PC-9 (cell line): Measurements from ENCODE around the gene PTGER3. TPM values are rescaled to one million over a fixed set of nuclear protein-coding genes. Genes with fewer than 3 reads are reported as not detected.

Experiments
- BruUV-seq: library from RNA; stranded (reverse); fragments of 400-500 nt; replicated peaks from 2 replicates; lab custom pipeline; 2021; lab: Mats Ljungman, UMichigan
- CTCF ChIA-PET: fragments of 300-600 bp; sonication (Branson Sonifier 250); formaldehyde crosslinking; loops from one replicate; lab custom pipeline; 2022; ENCODE audit warnings: antibody characterized with exemption; lab: Charles Lee
- POLR2A ChIA-PET: fragments of 300-600 bp; sonication (Branson Sonifier 250); formaldehyde crosslinking; loops from one replicate; lab custom pipeline; 2022; ENCODE audit warnings: antibody characterized with exemption; ENCODE audit not compliant: unreplicated experiment; lab: Charles Lee
- DNase-seq, 2 experiments: peaks; one replicate each; pipeline versions ENCODE4 v3.0.0 to v3.0.0-alpha.2; 2015 to 2022; ENCODE audit warnings: mixed read lengths in 1 of 2
- H2AFZ ChIP-seq: fragments of 200-600 bp; sonication (generic); 2 replicates; pipeline ENCODE4 v1.8.1; 2017; ENCODE audit warnings: antibody characterized with exemption
- H3F3A ChIP-seq: fragments of 200-600 bp; sonication (generic); 2 replicates; pipeline ENCODE4 v1.8.1; 2017; ENCODE audit warnings: antibody characterized with exemption, mild to moderate bottlenecking, low read depth; ENCODE audit not compliant: insufficient read depth
- H3K27ac ChIP-seq: fragments of 200-600 bp; sonication (generic); 2 replicates; pipeline ENCODE4 v1.6.1; 2016; ENCODE audit warnings: mixed run types
- H3K27me3 ChIP-seq: fragments of 200-600 bp; sonication (generic); 2 replicates; pipeline ENCODE4 v1.6.1; 2016; ENCODE audit warnings: low read depth, mixed run types; ENCODE audit not compliant: insufficient read depth
- H3K36me3 ChIP-seq: fragments of 200-600 bp; sonication (generic); 2 replicates; pipeline ENCODE4 v1.6.1; 2016; ENCODE audit warnings: low read depth, mixed run types
- H3K4me1 ChIP-seq: fragments of 200-600 bp; sonication (generic); replicated peaks from 2 replicates; pipeline ENCODE4 v1.6.1; 2016; ENCODE audit warnings: mixed run types; ENCODE audit not compliant: insufficient read depth
- H3K4me2 ChIP-seq: fragments of 200-600 bp; sonication (generic); 2 replicates; pipeline ENCODE4 v1.6.1; 2017; ENCODE audit warnings: mixed run types
- H3K4me3 ChIP-seq: fragments of 200-600 bp; sonication (generic); 2 replicates; pipeline ENCODE4 v1.6.1; 2016; ENCODE audit warnings: mixed run types
- H3K79me2 ChIP-seq: fragments of 200-600 bp; sonication (generic); 2 replicates; pipeline ENCODE4 v1.6.1; 2017; ENCODE audit warnings: low read depth, mixed run types
- H3K9me2 ChIP-seq: fragments of 200-600 bp; sonication (generic); 2 replicates; pipeline ENCODE4 v1.8.1; 2017; ENCODE audit warnings: mild to moderate bottlenecking; ENCODE audit not compliant: insufficient read depth
- H3K9me3 ChIP-seq: fragments of 200-600 bp; sonication (generic); 2 replicates; pipeline ENCODE4 v1.8.1; 2016; ENCODE audit warnings: low read depth; ENCODE audit not compliant: insufficient read depth
- H4K20me1 ChIP-seq: fragments of 200-600 bp; sonication (generic); 2 replicates; pipeline ENCODE4 v1.8.1; 2017; ENCODE audit not compliant: insufficient read depth
- EZH2 ChIP-seq: fragments of 200-600 bp; sonication (generic); IDR thresholded peaks from 2 replicates; pipeline ENCODE4 v1.8.0; 2017; ENCODE audit warnings: antibody characterized with exemption, low read depth
- intact Hi-C: fragments of 100-400 bp; cut with micrococcal nuclease; formaldehyde crosslinking; loops from one replicate; pipeline ENCODE4 v1.10.0; 2022; ENCODE audit not compliant: unreplicated experiment
- total RNA-seq: library from RNA; stranded (reverse); gene quantifications from 2 replicates; pipeline ENCODE4 v1.2.3, GENCODE V29; 2021
- TF ChIP-seq, protein P1 (sequence below): fragments of 200-600 bp; sonication (generic); conservative IDR thresholded peaks from 2 replicates; pipeline ENCODE4 v1.6.1; 2017; ENCODE audit warnings: mixed run types, antibody characterized with exemption, mild to moderate bottlenecking, moderate library complexity

PTGER3 gene
- total RNA-seq, 1 experiment from 2014 or later = 0.13 TPM

DNA sequence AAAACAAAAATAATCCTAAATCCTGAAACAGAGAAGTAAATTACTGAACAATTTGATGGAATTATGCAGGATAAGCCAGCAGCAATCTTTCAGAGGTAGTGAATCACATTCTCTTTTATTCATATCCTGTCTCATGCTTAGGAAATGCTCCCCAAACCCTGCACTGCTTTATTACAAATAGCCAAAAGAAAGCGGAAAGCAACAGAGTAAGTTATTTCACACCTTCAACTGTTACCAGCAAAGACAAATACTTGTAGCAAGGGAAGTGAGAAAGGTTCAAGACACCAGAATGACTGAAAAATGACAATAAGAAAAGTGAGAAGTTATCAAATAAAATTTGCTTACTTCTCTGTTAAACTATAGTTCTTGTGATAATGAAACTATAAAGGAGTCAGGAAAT, 27.1 kb upstream of the PTGER3 start:
- no peak overlapping the region for H3K4me2 ChIP-seq
- H3F3A ChIP-seq = peaks cover 18% of the 10 kb centered on the region
- peaks cover 12% of the 10 kb centered on the region for H3K4me1 ChIP-seq
- H2AFZ ChIP-seq = no peak overlapping the region
- intact Hi-C loops = no loop called here
- no peak for DNase-seq
- no peak overlapping the region for H3K4me3 ChIP-seq
- ChIA-PET CTCF (no interaction called here), POLR2A (no interaction called here)
- H3K9me2 ChIP-seq = no peaks in the 10 kb centered on the region
- H3K9me3 ChIP-seq = no peaks in the 10 kb centered on the region
- peaks cover 83% of the 10 kb centered on the region for H3K36me3 ChIP-seq
- TF ChIP-seq EZH2 = no peak
- TF ChIP-seq, protein P1, sequence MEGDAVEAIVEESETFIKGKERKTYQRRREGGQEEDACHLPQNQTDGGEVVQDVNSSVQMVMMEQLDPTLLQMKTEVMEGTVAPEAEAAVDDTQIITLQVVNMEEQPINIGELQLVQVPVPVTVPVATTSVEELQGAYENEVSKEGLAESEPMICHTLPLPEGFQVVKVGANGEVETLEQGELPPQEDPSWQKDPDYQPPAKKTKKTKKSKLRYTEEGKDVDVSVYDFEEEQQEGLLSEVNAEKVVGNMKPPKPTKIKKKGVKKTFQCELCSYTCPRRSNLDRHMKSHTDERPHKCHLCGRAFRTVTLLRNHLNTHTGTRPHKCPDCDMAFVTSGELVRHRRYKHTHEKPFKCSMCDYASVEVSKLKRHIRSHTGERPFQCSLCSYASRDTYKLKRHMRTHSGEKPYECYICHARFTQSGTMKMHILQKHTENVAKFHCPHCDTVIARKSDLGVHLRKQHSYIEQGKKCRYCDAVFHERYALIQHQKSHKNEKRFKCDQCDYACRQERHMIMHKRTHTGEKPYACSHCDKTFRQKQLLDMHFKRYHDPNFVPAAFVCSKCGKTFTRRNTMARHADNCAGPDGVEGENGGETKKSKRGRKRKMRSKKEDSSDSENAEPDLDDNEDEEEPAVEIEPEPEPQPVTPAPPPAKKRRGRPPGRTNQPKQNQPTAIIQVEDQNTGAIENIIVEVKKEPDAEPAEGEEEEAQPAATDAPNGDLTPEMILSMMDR = no peak
- peaks cover 81% of the 10 kb centered on the region for H4K20me1 ChIP-seq
- H3K79me2 ChIP-seq = peaks cover 61% of the 10 kb centered on the region
- H3K27me3 ChIP-seq = no peaks in the 10 kb centered on the region
- no TSS peak for BruUV-seq
- H3K27ac ChIP-seq = no peak overlapping the region

- Histone ChIP-seq H3K4me1 (no peaks in the 10 kb centered on the region), H3K9me3 (no peaks in the 10 kb centered on the region), H3K27me3 (no peaks in the 10 kb centered on the region), H3K36me3 (peaks cover 88% of the 10 kb centered on the region), H4K20me1 (peaks cover 65% of the 10 kb centered on the region), H3K9me2 (no peaks in the 10 kb centered on the region), H3K27ac (no peak overlapping the region), H2AFZ (no peak overlapping the region), H3K4me2 (no peak overlapping the region), H3K4me3 (no peak overlapping the region), H3K79me2 (peaks cover 37% of the 10 kb centered on the region), H3F3A (peaks cover 24% of the 10 kb centered on the region)
- intact Hi-C loops = no loop called here
- no peak for DNase-seq
- ChIA-PET POLR2A (no interaction called here), CTCF (no interaction called here)
- no TSS peak for BruUV-seq
- no peak for TF ChIP-seq EZH2
Measured at GRCh38 chr1:71072273-71072672, 24.7 kb upstream of the PTGER3 start.

- H3K79me2 ChIP-seq = peaks cover 33% of the 10 kb centered on the region
- no peaks in the 10 kb centered on the region for H3K4me1 ChIP-seq
- peaks cover 89% of the 10 kb centered on the region for H3K36me3 ChIP-seq
Measured at GRCh38 chr1:71071720-71072119, 24.1 kb upstream of the PTGER3 start.

More at GRCh38 chr1:71071720-71072119, 24.1 kb upstream of the PTGER3 start:
- Histone ChIP-seq H3K9me2 (no peaks in the 10 kb centered on the region), H3K9me3 (no peaks in the 10 kb centered on the region), H3K4me2 (no peak overlapping the region), H3K27ac (no peak overlapping the region), H3K4me3 (no peak overlapping the region), H3K27me3 (no peaks in the 10 kb centered on the region), H3F3A (peaks cover 25% of the 10 kb centered on the region), H4K20me1 (peaks cover 65% of the 10 kb centered on the region), H2AFZ (no peak overlapping the region)
- CTCF ChIA-PET = no interaction called here
- POLR2A ChIA-PET = no interaction called here
- intact Hi-C loops = no loop called here
- TF ChIP-seq, protein P1 = no peak
- TF ChIP-seq EZH2 = no peak
- no TSS peak for BruUV-seq
- DNase-seq = no peak
